Cardiac septum (tissue), 1 donor: ENCODE data around the gene ATP1B2. TPM values are rescaled to one million over a fixed set of nuclear protein-coding genes. Genes with fewer than 3 reads are reported as not detected.

Source experiments
- DNase-seq: peaks from one replicate; pipeline ENCODE4 v3.0.0-alpha.2; 2020; ENCODE audit warnings: low spot score
- intact Hi-C: fragments of 100-400 bp; cut with DNase I; formaldehyde crosslinking; loops from one replicate; pipeline ENCODE4 v1.14.0; 2022
- total RNA-seq: library from RNA; stranded (reverse); fragmentation: NEBNext Ultra II Directional; extraction: Animal tissue kit (Norgen Biotek cat#: 25700); gene quantifications from one replicate; pipeline ENCODE4 v1.2.1, GENCODE V29; 2021
- donor health status: DM: no; HTN: no; CAD: no.

The ATP1B2 gene
- total RNA-seq, 1 donor from 2014 or later: 2.7 TPM

DNA sequence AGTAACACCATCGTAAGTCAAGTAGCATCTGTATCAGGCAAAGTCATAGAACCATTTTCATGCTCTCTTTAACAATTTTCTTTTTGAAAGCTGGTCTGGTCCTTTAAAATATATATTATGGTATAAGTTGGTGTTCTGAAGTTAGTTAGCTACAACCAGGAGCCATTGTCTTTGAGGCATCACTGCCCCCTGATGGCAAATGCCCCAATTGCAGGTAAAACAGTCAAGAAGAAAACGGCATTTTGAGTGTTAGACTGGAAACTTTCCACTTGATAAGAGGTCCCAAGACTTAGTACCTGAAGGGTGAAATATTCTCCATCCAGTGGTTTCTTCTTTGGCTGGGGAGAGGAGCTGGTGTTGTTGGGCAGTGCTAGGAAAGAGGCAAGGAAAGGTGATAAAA, 22.5 kb downstream of the ATP1B2 start:
- no peak for DNase-seq
- intact Hi-C loops: no loop called here

DNA sequence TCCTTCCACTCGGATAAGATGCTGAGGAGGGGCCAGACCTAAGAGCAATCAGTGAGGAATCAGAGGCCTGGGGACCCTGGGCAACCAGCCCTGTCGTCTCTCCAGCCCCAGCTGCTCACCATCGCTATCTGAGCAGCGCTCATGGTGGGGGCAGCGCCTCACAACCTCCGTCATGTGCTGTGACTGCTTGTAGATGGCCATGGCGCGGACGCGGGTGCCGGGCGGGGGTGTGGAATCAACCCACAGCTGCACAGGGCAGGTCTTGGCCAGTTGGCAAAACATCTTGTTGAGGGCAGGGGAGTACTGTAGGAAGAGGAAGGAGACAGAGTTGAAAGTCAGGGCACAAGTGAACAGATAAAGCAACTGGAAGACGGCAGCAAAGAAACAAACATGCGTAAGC, 24.2 kb downstream of the ATP1B2 start:
- no peak for DNase-seq
- intact Hi-C loops: no loop called here

DNA sequence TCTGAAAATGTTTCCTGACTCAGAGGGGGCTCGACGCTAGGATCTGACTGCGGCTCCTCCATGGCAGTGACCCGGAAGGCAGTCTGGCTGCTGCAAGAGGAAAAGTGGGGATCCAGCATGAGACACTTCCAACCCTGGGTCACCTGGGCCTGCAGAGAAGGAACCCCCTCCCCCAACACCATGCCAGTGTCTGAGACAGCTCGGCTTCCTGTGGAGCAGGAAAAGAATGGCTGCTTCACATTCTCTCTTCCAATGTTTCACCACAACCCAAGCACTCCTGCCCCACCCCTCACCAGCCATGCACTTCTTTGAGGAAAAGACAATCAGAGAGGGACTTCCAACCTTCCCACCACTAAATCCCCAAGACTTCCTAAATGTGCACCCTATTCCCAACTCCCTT, 25.8 kb downstream of the ATP1B2 start:
- no peak for DNase-seq
- intact Hi-C loops: no loop called here

DNA sequence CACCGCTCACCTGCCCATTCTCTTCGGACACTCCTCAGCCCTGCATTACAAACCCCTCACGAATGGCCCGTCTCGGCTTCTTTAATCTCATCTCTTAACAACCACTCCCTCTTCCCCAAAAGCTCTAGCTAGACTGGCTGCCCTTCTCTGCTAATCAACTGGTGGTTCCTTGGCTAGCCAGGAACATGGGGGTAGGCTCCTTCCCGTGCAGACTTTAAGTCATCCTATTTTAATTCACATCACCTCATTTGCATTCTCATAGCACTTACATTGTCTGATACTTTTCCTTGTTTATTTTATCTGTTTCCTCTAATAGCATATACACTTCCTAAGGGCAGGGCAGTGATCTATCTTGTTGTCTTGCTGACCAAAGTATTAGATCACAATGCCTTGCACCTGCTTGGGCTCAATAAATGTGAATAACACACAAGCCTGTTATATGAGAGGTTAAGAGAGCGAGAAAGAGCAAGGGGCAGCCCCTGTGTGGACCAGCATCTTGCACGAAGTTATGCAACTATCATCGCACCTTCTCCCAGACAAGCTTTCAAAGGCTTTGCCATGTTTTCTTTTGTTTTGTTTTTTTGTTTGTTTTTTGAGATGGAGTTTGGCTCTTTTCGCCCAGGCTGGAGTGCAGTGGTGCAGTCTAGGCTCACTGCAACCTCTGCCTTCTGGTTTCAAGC, 26.8 kb downstream of the ATP1B2 start:
- DNase-seq: no peak
- intact Hi-C loops: no loop called here

DNA sequence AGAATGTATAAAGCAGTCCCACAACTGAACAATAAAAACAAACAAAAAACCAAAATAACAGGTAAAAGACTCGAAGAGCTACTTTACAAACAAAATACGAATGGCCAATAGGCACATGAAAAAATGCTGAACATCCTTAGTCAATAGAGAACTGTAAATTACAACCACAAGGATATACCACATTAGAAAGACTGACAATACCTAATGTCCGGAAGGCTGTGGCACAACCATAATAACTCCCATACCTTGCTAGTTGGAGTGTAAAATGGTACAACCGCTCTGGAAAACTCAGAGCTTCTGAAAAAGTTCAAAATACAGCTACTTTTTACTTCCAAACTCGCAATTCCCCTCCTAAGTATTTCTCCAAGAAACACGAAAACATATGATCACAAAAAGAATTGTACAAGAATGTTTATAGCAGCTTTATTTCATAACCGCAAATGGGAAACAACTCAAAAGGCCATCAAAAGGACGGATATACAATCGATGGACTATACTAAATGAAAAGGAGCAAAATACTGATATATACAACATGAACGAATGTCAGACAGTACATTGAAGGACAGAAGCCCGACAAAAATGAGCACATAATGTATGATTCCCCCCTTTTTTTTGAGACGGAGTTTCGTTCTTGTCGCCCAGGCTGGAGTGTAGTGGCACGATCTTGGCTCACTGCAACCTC, 34.3 kb downstream of the ATP1B2 start:
- DNase-seq: no peak
- intact Hi-C loops: loop anchor here (5.0 kb wide), 1 partner anchor 73 kb away; the partner anchor contains the start of gene FXR2

DNA sequence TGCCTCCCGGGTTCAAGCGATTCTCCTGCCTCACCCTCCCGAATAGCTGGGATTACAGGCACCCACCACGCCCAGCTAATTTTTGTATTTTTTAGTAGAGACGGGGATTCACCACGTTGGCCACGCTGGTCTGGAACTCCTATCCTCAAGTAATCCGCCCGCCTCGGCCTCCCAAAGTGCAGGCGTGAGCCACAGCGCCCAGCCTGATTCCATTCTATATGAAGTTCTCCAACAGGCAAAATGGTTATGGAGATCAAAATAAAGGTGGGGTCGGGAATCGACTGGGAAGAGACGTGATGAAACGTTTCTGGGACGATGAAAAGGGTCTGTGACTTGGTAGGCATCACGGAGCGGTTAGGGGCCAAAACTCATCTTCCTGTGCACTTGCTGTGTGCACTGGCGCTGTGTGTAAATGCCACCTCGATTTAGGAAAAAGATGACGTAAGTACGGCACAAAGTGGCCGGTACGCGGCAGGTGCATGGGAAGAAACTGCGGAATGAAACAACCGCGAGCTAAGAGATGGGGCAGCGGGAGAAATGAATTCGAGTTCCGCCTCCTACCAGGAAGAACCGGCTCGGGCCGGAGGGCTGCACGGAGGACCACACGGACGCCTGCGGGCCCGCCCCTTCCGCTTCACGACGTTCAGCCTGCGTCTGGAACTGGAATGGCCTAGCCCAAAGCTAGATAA, 35.0 kb downstream of the ATP1B2 start:
- intact Hi-C loops: loop anchor here (2.0 to 5.0 kb wide), 3 partner anchors 55 to 103 kb away; partner anchors contain the start of genes FXR2, MPDU1 and SHBG
- peak; percentile 96 for DNase-seq

DNA sequence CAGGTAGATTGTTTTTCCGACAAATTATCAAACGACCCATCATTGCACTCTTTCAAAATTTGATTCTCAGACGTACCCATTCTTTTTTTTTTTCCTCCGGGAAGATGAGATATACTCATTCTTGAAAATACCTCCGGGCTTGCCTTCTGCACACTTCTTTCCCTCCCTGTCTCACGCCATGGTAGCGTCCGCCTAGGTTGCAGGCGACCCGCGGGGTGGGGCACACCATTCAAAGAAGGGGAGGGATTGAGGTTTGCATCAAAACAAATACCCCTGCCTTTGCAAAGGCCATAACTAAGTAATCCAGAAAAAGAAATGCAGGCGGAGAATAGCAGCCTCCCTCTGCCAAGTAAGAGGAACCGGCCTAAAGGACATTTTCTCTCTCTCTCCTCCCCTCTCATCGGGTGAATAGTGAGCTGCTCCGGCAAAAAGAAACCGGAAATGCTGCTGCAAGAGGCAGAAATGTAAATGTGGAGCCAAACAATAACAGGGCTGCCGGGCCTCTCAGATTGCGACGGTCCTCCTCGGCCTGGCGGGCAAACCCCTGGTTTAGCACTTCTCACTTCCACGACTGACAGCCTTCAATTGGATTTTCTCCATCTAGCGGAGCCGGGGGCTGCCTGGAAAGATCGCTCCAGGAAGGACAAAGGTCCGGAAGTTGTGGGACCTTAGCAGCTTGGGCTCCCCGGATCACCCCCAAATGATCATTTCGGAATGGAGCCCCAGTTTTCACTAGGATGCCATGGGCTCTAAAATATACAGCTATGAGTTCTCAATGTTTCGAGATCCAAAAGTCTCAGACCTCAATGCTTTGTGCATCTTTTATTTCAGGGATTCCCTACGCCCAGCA, 35.7 kb downstream of the ATP1B2 start:
- intact Hi-C loops: loop anchor here (2.0 to 5.0 kb wide), 3 partner anchors 56 to 104 kb away; partner anchors contain the start of genes FXR2, MPDU1 and SHBG

DNA sequence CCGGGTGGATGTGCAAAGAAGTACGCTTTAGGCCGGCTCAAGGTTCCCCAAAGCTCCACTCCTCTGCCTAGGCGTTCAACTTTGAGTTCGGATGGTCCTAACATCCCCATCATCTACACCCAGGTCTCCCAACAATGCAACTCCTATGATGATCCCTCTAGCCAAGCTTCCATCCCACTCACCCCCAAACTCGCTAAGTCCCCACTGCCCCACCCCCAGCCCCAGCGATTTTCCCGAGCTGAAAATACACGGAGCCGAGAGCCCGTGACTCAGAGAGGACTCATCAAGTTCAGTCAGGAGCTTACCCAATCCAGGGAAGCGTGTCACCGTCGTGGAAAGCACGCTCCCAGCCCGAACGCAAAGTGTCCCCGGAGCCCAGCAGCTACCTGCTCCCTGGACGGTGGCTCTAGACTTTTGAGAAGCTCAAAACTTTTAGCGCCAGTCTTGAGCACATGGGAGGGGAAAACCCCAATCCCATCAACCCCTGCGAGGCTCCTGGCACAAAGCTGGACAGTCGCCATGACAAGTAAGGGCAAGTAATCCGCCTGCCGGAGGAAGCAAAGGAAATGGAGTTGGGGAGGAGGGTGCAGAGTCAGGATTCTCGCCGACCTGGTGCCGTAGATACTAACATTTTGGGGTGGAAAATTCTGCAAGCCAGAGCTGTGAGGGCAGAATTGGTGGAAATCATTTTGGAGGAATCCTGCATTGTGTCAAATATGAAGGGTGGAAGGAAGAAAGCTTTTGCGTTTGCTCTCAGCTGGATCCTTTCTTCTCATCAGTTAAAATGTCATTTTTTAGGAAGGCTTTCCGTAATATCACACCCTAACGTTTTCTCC, 36.6 kb downstream of the ATP1B2 start, which contains the start of gene TP53:
Gene TP53 (minus strand): TSS at position 419 of the 836 bp plus-strand sequence. CDS start 10,896 bp downstream, outside the sequence.
- intact Hi-C loops: loop anchor here (2.0 to 5.0 kb wide), 3 partner anchors 56 to 104 kb away; partner anchors contain the start of genes FXR2, MPDU1 and SHBG

More for the DNA sequence above, 35.7 kb downstream of the ATP1B2 start:
- DNase-seq: peak; percentile 89

DNA sequence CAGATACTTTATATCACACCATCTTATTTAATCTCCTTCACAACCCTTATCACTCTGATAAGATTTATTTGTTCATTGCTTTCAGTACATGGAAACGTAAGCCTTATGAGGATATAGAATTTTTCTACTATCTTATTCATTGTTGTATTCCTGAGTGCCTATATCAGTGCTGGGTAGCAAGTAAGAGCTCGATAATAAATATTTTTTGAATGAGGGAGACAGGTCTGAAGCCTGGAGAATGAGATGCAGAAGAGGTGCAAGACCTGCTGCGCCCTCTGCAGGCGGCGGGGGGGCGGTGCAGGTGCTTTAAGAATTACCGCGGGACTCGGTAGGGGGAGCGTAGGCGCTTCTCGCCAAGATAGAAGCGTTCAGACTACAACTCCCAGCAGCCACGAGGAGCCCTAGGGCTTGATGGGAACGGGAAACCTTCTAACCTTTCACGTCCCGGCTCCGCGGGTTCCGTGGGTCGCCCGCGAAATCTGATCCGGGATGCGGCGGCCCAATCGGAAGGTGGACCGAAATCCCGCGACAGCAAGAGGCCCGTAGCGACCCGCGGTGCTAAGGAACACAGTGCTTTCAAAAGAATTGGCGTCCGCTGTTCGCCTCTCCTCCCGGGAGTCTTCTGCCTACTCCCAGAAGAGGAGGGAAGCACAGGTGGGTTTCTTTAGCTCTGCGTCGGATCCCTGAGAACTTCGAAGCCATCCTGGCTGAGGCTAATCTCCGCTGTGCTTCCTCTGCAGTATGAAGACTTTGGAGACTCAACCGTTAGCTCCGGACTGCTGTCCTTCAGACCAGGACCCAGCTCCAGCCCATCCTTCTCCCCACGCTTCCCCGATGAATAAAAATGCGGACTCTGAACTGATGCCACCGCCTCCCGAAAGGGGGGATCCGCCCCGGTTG, 37.4 kb downstream of the ATP1B2 start, which contains the start of gene WRAP53:
Gene WRAP53 (plus strand): TSS at position 570 of the 900 bp plus-strand sequence. CDS start 172 bp downstream, at position 742.
- DNase-seq: peak; percentile 98
- intact Hi-C loops: loop anchor here (1.0 to 5.0 kb wide), 4 partner anchors 29 to 105 kb away; partner anchors contain the start of genes DNAH2, FXR2, MPDU1 and SHBG

More for the DNA sequence above, 36.6 kb downstream of the ATP1B2 start, which contains the start of gene TP53:
- peak; percentile 94 for DNase-seq

DNA sequence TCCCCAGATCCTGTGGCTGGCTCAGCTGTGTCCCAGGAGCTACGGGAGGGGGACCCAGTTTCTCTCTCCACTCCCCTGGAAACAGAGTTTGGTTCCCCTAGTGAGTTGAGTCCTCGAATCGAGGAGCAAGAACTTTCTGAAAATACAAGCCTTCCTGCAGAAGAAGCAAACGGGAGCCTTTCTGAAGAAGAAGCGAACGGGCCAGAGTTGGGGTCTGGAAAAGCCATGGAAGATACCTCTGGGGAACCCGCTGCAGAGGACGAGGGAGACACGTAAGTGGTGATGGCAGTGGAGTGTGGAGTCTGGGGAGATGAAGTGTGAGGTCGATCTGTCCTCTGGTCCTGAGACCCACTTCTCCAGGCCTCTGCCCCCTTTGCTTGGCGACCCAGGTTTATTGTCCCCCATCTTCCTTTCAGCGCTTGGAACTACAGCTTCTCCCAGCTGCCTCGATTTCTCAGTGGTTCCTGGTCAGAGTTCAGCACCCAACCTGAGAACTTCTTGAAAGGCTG, 38.1 kb downstream of the ATP1B2 start:
- intact Hi-C loops: loop anchor here (1.0 to 5.0 kb wide), 2 partner anchors 28 to 77 kb away; partner anchors contain the start of genes DNAH2 and FXR2
- DNase-seq: no peak

DNA sequence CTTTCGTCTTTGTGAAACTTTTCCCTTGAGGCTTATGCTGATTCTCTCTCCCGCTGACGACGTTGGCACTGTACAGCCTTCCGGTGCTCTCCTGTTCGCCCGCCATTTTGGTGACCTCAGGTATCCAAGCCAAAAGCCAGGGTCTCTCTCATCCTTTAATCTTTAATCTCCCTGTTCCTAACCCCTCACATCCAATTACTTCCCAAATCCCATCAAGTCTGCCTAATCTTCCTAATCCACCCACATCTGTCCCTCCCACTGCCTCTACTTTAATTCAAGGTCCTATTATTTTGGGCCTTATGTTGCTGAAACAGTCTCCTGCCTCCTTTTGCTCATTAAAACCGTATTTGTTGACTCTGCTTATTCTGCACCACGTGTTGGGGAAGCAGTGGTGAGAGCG, 44.9 kb downstream of the ATP1B2 start:
- intact Hi-C loops: no loop called here
- no peak for DNase-seq

DNA sequence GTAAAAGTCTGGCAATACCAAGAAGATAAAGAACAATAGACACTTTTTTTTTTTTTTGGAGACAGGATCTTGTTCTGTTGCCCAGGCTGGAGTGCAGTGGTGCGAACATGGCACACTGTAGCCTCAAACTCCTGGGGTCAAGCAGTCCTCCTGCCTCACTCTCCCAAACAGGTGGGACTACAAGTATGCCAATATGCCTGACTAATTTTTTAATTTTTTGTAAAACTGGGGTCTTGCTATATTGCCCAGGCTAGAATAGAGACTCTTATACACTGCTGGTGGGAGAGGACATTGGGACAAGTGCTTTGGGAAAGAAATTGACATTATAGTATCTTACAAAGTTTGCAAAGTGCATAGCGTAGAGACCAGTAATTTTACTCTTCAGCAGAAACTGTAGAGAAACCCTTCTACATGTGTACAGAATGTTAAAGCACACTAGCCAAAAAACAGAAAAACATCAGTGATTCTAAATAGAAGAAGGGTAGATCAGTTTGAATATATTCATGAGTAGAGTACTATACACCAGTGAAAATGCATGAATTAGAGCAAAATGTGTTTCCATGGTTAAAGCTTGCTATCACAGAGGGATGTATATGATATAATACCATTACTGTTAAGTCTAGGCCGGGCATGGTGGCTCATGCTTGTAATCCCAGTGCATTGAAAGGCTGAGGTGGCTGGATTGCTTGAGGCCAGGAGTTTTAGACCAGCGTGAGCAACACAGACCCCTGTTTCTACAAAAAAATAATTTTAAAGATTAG, 47.3 kb downstream of the ATP1B2 start:
- intact Hi-C loops: no loop called here
- no peak for DNase-seq

DNA sequence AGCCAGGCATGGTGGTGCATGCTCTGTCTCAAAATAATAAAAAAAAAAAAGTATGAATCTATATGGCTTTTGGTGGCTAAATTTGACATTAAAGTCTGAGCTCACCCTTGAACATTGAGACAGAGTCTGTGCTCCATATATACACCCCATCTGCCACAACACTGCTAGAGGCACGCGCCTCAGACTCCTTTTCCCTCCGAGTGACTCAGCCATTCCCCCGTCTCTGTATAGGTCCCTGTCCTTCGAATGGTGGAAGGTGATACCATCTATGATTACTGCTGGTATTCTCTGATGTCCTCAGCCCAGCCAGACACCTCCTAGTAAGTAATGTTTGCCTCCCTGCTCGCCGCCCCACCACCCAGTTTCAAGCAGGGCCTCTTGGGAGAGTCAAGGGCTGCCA, 49.8 kb downstream of the ATP1B2 start:
- DNase-seq: no peak
- intact Hi-C loops: no loop called here

DNA sequence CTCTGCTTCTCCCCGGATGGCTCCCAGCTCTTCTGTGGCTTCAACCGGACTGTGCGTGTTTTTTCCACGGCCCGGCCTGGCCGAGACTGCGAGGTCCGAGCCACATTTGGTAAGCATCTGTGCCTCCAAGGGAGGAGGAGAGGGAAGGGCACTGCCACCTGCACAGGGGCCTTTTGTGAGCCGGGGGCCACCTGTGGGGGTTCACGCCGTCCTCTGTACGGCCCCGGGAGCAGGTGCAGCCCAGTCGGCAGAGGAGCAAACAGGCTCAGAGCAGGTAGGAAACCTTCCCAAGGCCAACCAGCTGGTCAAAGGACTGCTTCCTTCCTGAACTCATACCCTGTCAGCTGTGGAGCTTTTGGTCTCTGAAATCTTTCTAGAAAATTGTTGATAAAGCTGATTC, 51.0 kb downstream of the ATP1B2 start:
- intact Hi-C loops: no loop called here
- no peak for DNase-seq

DNA sequence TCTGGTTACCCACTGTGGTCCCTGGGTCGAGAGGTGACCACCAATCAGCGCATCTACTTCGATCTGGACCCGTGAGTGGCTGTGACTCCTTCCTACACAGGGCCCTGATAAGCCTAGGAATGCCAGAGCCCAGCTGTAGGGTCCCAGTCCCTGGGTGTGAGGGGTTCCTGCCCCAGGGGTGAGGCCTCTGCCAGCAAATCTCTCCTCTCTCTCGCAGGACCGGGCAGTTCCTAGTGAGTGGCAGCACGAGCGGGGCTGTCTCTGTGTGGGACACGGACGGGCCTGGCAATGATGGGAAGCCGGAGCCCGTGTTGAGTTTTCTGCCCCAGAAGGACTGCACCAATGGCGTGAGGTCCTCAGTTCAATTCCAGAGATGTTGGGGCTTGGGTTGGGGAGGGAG, 52.0 kb downstream of the ATP1B2 start:
- intact Hi-C loops: no loop called here
- DNase-seq: no peak
